ENCODE results near the gene MYT1.

DNA sequence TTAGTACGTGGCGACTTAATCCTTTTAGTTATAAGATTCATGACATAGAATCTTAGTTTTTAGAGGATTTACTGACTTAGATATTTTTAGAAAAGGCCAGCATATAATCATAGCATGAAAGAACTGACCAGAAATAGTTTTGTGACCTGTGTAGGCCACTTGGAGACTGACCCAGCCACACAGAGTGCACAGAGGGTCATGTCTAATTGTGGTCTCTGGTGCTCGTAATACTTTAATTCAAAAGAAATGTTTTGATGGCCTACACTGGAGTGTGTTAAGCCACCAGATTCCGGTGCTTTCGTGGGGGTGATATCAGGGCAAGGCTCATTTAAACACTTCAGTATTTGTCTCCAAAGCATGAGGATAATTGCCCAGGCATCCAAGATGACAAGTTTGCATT, 102.7 kb downstream of the MYT1 start:
- TF ChIP-seq KLF10 (CRISPR knock-in tag; IDR thresholded peaks at IDR 0.05) (no peak), NFYB (IDR thresholded peaks at IDR 0.05; ENCODE audit: extremely low read depth, insufficient read length) (no peak), POLR2A (conservative IDR thresholded peaks at IDR 0.05) (no peak), SIN3A (IDR thresholded peaks at IDR 0.05; ENCODE audit: borderline replicate concordance in 2 of 2, control insufficient read depth in 1 of 2, low read depth in 2 of 2, low read length in 2 of 2) (no peak), RFX1 (IDR thresholded peaks at IDR 0.05) (no peak), RFX5 (IDR thresholded peaks at IDR 0.05; ENCODE audit: low read depth, low read length) (no peak)
- TF ChIP-seq, protein P1, sequence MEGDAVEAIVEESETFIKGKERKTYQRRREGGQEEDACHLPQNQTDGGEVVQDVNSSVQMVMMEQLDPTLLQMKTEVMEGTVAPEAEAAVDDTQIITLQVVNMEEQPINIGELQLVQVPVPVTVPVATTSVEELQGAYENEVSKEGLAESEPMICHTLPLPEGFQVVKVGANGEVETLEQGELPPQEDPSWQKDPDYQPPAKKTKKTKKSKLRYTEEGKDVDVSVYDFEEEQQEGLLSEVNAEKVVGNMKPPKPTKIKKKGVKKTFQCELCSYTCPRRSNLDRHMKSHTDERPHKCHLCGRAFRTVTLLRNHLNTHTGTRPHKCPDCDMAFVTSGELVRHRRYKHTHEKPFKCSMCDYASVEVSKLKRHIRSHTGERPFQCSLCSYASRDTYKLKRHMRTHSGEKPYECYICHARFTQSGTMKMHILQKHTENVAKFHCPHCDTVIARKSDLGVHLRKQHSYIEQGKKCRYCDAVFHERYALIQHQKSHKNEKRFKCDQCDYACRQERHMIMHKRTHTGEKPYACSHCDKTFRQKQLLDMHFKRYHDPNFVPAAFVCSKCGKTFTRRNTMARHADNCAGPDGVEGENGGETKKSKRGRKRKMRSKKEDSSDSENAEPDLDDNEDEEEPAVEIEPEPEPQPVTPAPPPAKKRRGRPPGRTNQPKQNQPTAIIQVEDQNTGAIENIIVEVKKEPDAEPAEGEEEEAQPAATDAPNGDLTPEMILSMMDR (IDR thresholded peaks at IDR 0.05 in 2 of 3, conservative IDR thresholded peaks at IDR 0.05 in 1 of 3; ENCODE audit: insufficient read depth in 2 of 3, low read depth in 1 of 3, low read length in 3 of 3), result no peak
- TF ChIP-seq, protein P2, sequence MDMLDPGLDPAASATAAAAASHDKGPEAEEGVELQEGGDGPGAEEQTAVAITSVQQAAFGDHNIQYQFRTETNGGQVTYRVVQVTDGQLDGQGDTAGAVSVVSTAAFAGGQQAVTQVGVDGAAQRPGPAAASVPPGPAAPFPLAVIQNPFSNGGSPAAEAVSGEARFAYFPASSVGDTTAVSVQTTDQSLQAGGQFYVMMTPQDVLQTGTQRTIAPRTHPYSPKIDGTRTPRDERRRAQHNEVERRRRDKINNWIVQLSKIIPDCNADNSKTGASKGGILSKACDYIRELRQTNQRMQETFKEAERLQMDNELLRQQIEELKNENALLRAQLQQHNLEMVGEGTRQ (CRISPR knock-in tag; IDR thresholded peaks at IDR 0.05), result no peak
- TF ChIP-seq, protein P3, sequence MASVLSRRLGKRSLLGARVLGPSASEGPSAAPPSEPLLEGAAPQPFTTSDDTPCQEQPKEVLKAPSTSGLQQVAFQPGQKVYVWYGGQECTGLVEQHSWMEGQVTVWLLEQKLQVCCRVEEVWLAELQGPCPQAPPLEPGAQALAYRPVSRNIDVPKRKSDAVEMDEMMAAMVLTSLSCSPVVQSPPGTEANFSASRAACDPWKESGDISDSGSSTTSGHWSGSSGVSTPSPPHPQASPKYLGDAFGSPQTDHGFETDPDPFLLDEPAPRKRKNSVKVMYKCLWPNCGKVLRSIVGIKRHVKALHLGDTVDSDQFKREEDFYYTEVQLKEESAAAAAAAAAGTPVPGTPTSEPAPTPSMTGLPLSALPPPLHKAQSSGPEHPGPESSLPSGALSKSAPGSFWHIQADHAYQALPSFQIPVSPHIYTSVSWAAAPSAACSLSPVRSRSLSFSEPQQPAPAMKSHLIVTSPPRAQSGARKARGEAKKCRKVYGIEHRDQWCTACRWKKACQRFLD (CRISPR knock-in tag; IDR thresholded peaks at IDR 0.05), result no peak
- TF ChIP-seq, protein P4, sequence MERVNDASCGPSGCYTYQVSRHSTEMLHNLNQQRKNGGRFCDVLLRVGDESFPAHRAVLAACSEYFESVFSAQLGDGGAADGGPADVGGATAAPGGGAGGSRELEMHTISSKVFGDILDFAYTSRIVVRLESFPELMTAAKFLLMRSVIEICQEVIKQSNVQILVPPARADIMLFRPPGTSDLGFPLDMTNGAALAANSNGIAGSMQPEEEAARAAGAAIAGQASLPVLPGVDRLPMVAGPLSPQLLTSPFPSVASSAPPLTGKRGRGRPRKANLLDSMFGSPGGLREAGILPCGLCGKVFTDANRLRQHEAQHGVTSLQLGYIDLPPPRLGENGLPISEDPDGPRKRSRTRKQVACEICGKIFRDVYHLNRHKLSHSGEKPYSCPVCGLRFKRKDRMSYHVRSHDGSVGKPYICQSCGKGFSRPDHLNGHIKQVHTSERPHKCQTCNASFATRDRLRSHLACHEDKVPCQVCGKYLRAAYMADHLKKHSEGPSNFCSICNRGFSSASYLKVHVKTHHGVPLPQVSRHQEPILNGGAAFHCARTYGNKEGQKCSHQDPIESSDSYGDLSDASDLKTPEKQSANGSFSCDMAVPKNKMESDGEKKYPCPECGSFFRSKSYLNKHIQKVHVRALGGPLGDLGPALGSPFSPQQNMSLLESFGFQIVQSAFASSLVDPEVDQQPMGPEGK (CRISPR knock-in tag; IDR thresholded peaks at IDR 0.05; ENCODE audit: borderline replicate concordance), result no peak
- TF ChIP-seq, protein P5, sequence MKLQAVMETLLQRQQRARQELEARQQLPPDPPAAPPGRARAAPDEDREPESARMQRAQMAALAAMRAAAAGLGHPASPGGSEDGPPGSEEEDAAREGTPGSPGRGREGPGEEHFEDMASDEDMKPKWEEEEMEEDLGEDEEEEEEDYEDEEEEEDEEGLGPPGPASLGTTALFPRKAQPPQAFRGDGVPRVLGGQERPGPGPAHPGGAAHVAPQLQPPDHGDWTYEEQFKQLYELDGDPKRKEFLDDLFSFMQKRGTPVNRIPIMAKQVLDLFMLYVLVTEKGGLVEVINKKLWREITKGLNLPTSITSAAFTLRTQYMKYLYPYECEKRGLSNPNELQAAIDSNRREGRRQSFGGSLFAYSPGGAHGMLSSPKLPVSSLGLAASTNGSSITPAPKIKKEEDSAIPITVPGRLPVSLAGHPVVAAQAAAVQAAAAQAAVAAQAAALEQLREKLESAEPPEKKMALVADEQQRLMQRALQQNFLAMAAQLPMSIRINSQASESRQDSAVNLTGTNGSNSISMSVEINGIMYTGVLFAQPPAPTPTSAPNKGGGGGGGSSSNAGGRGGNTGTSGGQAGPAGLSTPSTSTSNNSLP (IDR thresholded peaks at IDR 0.05; ENCODE audit: borderline replicate concordance, low read depth, low read length), result no peak
